K562 (cell line): ENCODE data around the gene ABCF3. TPM values are rescaled to one million over a fixed set of nuclear protein-coding genes. Genes with fewer than 3 reads are reported as not detected.
A peak's percentile ranks its signal among the peaks of the same experiment; 100 is the strongest.

Experiments
- ATAC-seq: fragments of 200-7000 bp; cut with Tn5 transposase; 3 replicates; pipeline ENCODE4 v1.9.1; 2020; ENCODE audit warnings: moderate library complexity
- BruUV-seq: library from RNA; stranded (reverse); fragments of 400-500 nt; replicated peaks from 2 replicates; lab custom pipeline; 2021; lab: Mats Ljungman, UMichigan
- CTCF ChIA-PET: fragments of 300-600 bp; formaldehyde crosslinking; extraction: SDS; loops from one replicate; lab custom pipeline; 2021; ENCODE audit warnings: low intra/inter-chr PET ratio; lab: Yijun Ruan, JAX
- POLR2A ChIA-PET: fragments of 300-600, 350-650 bp; sonication (Branson Sonifier 250); formaldehyde crosslinking; extraction: SDS; loops from one replicate; lab custom pipeline; 2021; ENCODE audit warnings: antibody characterized with exemption, inconsistent platforms; lab: Yijun Ruan, JAX
- DNase-seq, 4 experiments: peaks; one replicate each; pipeline versions ENCODE4 v3.0.0 to v3.0.0-alpha.2; 2011 to 2018; ENCODE audit warnings: low spot score in 3 of 4, mixed read lengths in 3 of 4; ENCODE audit errors: extremely low read depth in 1 of 4
- FAIRE-seq: peaks from 2 replicates; lab custom pipeline; 2011; peaks lifted over from hg19 to GRCh38; lab: Jason Lieb, UNC
- H2AFZ ChIP-seq: 2 replicates; pipeline ENCODE4 v1.6.0; 2011; ENCODE audit warnings: low read depth, low read length, control low read depth, inconsistent platforms
- H3K27ac ChIP-seq: fragments of 200-600 bp; 3 replicates; pipeline ENCODE4 v1.8.0; 2011; ENCODE audit warnings: low read depth, mild to moderate bottlenecking, control low read depth, inconsistent platforms, low read length, moderate library complexity, mixed read lengths; ENCODE audit errors: extremely low read depth
- H3K27me3 ChIP-seq, 2 experiments: fragments of 300-600 bp in 1 of 2; 2 replicates in 1 of 2; 3 replicates in 1 of 2; pipeline versions ENCODE4 v1.6.0 to v1.8.0; 2011; ENCODE audit warnings: inconsistent platforms in 2 of 2, low read length in 2 of 2, mild to moderate bottlenecking in 1 of 2, mixed read lengths in 1 of 2, moderate library complexity in 1 of 2; ENCODE audit not compliant: control insufficient read depth in 2 of 2, insufficient read depth in 2 of 2
- H3K36me3 ChIP-seq: fragments of 300-600 bp; 3 replicates; pipeline ENCODE4 v1.8.0; 2011; ENCODE audit warnings: mild to moderate bottlenecking, low read length, inconsistent platforms; ENCODE audit not compliant: control insufficient read depth, insufficient read depth
- H3K4me1 ChIP-seq, 2 experiments: fragments of 200-600 bp in 1 of 2; replicated peaks in 1 of 2; 2 replicates in 1 of 2; 3 replicates in 1 of 2; pipeline versions ENCODE4 v1.5.1 to v1.8.0; 2011; ENCODE audit warnings: inconsistent platforms in 2 of 2, low read length in 2 of 2, mild to moderate bottlenecking in 1 of 2, mixed read lengths in 1 of 2, moderate library complexity in 1 of 2; ENCODE audit not compliant: control insufficient read depth in 2 of 2, insufficient read depth in 2 of 2
- H3K4me2 ChIP-seq: 2 replicates; pipeline ENCODE4 v1.6.1; 2011; ENCODE audit warnings: low read length, control low read depth, inconsistent platforms, mixed read lengths; ENCODE audit not compliant: insufficient read depth
- H3K4me3 ChIP-seq: fragments of 200-600 bp; sonication (generic), shearing (Covaris generic); 2 replicates; pipeline ENCODE4 v1.5.1; 2016; ENCODE audit warnings: control low read depth, inconsistent platforms
- H3K79me2 ChIP-seq: fragments of 200-600 bp; 3 replicates; pipeline ENCODE4 v1.8.0; 2011; ENCODE audit warnings: low read length, inconsistent platforms; ENCODE audit not compliant: control insufficient read depth, insufficient read depth
- H3K9ac ChIP-seq, 2 experiments: 2 replicates each; pipeline versions ENCODE4 v1.6.0 to v1.6.1; 2011; ENCODE audit warnings: low read depth in 2 of 2, low read length in 2 of 2, control low read depth in 1 of 2, inconsistent platforms in 1 of 2, mild to moderate bottlenecking in 1 of 2, mixed read lengths in 1 of 2; ENCODE audit not compliant: insufficient read depth in 1 of 2
- H3K9me1 ChIP-seq: one replicate; pipeline ENCODE4 v1.6.0; 2011; ENCODE audit warnings: inconsistent platforms, mild to moderate bottlenecking, low read length, moderate library complexity; ENCODE audit not compliant: control insufficient read depth, insufficient read depth
- H3K9me3 ChIP-seq: replicated peaks from 2 replicates; pipeline ENCODE4 v1.5.1; 2011; ENCODE audit warnings: low read depth, low read length, inconsistent platforms; ENCODE audit not compliant: control insufficient read depth, insufficient read depth
- H4K20me1 ChIP-seq: replicated peaks from 2 replicates; pipeline ENCODE4 v1.6.1; 2011; ENCODE audit warnings: low read length, inconsistent platforms, mixed read lengths; ENCODE audit not compliant: control insufficient read depth, insufficient read depth
- ARID2 ChIP-seq: fragments of 450-650 bp; IDR thresholded peaks from 2 replicates; pipeline ENCODE4 v1.6.1; 2017; ENCODE audit warnings: antibody characterized with exemption, mild to moderate bottlenecking
- ETV1 ChIP-seq: fragments of 450-650 bp; conservative IDR thresholded peaks from 2 replicates; pipeline ENCODE4 v1.6.1; 2016; ENCODE audit warnings: missing genetic modification characterization, control low read depth, low read depth, missing compliant biosample characterization
- HES1 ChIP-seq: fragments of 450-650 bp; IDR thresholded peaks from 2 replicates; pipeline ENCODE4 v1.6.1; 2016; ENCODE audit warnings: low read depth, mild to moderate bottlenecking, moderate library complexity
- HIVEP1 ChIP-seq: fragments of 250-450 bp; sonication (Bioruptor Pico); IDR thresholded peaks from 2 replicates; pipeline ENCODE4 v1.4.0; 2020; ENCODE audit warnings: mild to moderate bottlenecking
- PHTF2 ChIP-seq: fragments of 250-450 bp; sonication (Bioruptor Pico); IDR thresholded peaks from 2 replicates; pipeline ENCODE4 v1.5.0; 2021; ENCODE audit warnings: mild to moderate bottlenecking
- RHOXF2B ChIP-seq: fragments of 250-450 bp; sonication (Bioruptor Pico); conservative IDR thresholded peaks from 2 replicates; pipeline ENCODE4 v1.5.1; 2021
- SIX5 ChIP-seq, 2 experiments: IDR thresholded peaks; 2 replicates each; pipeline ENCODE4 v1.6.1; 2011; ENCODE audit warnings: low read length in 2 of 2, borderline replicate concordance in 1 of 2, low read depth in 1 of 2, mild to moderate bottlenecking in 1 of 2, moderate library complexity in 1 of 2; ENCODE audit not compliant: insufficient read depth in 1 of 2
- SRSF3 ChIP-seq: fragments of 200-400 bp; formaldehyde crosslinking; IDR thresholded peaks from 2 replicates; pipeline ENCODE4 v1.6.1; 2016; ENCODE audit warnings: mild to moderate bottlenecking, low read length, moderate library complexity; ENCODE audit not compliant: insufficient read depth
- ZNF79 ChIP-seq: fragments of 250-450 bp; sonication (Bioruptor Pico); IDR thresholded peaks from 2 replicates; pipeline ENCODE4 v1.4.0; 2020; ENCODE audit warnings: low read depth, mild to moderate bottlenecking, moderate library complexity
- WGBS: fragments of 100-300 bp; shearing (Covaris generic); methylation state at CpG from one replicate; pipeline ENCODE4 v1.1.6; 2016; ENCODE audit warnings: low coverage, mixed read lengths; ENCODE audit not compliant: insufficient coverage; ENCODE audit errors: missing lambda C conversion rate; 5-methylcytosine and 5-hydroxymethylcytosine counted together
- in situ Hi-C: fragments of 300-500 bp; cut with MboI; formaldehyde crosslinking; loops from 4 replicates; pipeline ENCODE4 v1.15.0; 2018; ENCODE audit warnings: inconsistent platforms, mixed read lengths
- intact Hi-C: fragments of 100-400 bp; cut with micrococcal nuclease; formaldehyde crosslinking; loops from 2 replicates; pipeline ENCODE4 v1.14.2; 2022
- polyA plus RNA-seq, 8 experiments: library from polyadenylated mRNA; depleted of rRNA in 4 of 8; stranded (reverse) in 5 of 8; unstranded in 3 of 8; fragments of >200 nt; fragmentation: Nextera tagmentation in 2 of 8; fragmentation: Illumina TruSeq in 1 of 8; extraction: Ambion mirVana in 2 of 8; extraction: Trizol in 1 of 8; gene quantifications; 2 replicates each; pipeline versions ENCODE4 v1.2.1 to v1.2.3, GENCODE V29; 2011 to 2014; ENCODE audit warnings: inconsistent platforms in 1 of 8, missing spikeins in 1 of 8
- total RNA-seq, 7 experiments: library from RNA; depleted of rRNA in 6 of 7; stranded (reverse); fragments of >200 nt in 6 of 7; fragmentation: Illumina TruSeq in 2 of 7; extraction: Trizol in 2 of 7; gene quantifications; 2 replicates each; pipeline versions ENCODE4 v1.2.1 to v1.2.3, GENCODE V29; 2011 to 2021; ENCODE audit warnings: low replicate concordance in 1 of 7
- TF ChIP-seq, protein P1 (sequence below), 2 experiments: fragments of 450-650 bp in 1 of 2; sonication (generic) in 1 of 2; formaldehyde crosslinking; conservative IDR thresholded peaks; 2 replicates each; pipeline versions ENCODE4 v1.4.0 to v1.8.1; 2020 to 2022; ENCODE audit warnings: mild to moderate bottlenecking in 1 of 2, missing genetic modification reagents in 1 of 2
- TF ChIP-seq, protein P2 (sequence below): sonication (generic); formaldehyde crosslinking; IDR thresholded peaks from 2 replicates; pipeline ENCODE4 v1.8.1; 2022; ENCODE audit warnings: missing genetic modification reagents
- TF ChIP-seq, protein P3 (sequence below): fragments of 450-650 bp; formaldehyde crosslinking; IDR thresholded peaks from 2 replicates; pipeline ENCODE4 v1.4.0; 2020; ENCODE audit warnings: mild to moderate bottlenecking, moderate library complexity
- TF ChIP-seq, protein P4 (sequence below): fragments of 250-450 bp; sonication (Bioruptor Pico); IDR thresholded peaks from 2 replicates; pipeline ENCODE4 v1.4.0; 2020

Gene ABCF3
- total and polyA plus RNA-seq, 9 of the 15 experiments (the other 6 are each of a cell fraction or from before 2014, with no cell fraction given), result 6.7 to 77.9 (median 45.1) TPM

- POLR2A ChIA-PET, result interaction anchor here (0.5 to 1.6 kb wide), 2 partner anchors 12 to 32 kb away, joined by 3 to 4 read pairs; no protein-coding TSS in a partner anchor
- intact Hi-C loops (no loop called here), in situ Hi-C loops (no loop called here)
- no peak overlapping the region for H2AFZ ChIP-seq
- H3K9ac ChIP-seq, result no peak overlapping the region
- H3K4me2 ChIP-seq, result no peak overlapping the region
- ATAC-seq, result no peak
- peaks cover 0 to 4% of the 10 kb centered on the region in 2 experiments; a peak in 2 of 5 replicates for H3K4me1 ChIP-seq
- no peak overlapping the region for H3K4me3 ChIP-seq
- BruUV-seq, result no TSS peak
- H4K20me1 ChIP-seq, result no peaks in the 10 kb centered on the region
- no peak for FAIRE-seq
- peaks cover 2% of the 10 kb centered on the region for H3K9me1 ChIP-seq
- H3K27me3 ChIP-seq, result no peaks in the 10 kb centered on the region; a peak in 1 of 5 replicates
- CTCF ChIA-PET, result no interaction called here
- 97% methylated on average over 10 of the region's 10 CpGs for WGBS
- DNase-seq, result peak in 1 of 4 experiments; percentile 3
- peaks cover 86% of the 10 kb centered on the region for H3K36me3 ChIP-seq
- H3K9me3 ChIP-seq, result no peaks in the 10 kb centered on the region
- H3K27ac ChIP-seq, result no peak overlapping the region
- H3K79me2 ChIP-seq, result peaks cover 31% of the 10 kb centered on the region
- TF ChIP-seq, protein P1, sequence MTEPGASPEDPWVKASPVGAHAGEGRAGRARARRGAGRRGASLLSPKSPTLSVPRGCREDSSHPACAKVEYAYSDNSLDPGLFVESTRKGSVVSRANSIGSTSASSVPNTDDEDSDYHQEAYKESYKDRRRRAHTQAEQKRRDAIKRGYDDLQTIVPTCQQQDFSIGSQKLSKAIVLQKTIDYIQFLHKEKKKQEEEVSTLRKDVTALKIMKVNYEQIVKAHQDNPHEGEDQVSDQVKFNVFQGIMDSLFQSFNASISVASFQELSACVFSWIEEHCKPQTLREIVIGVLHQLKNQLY (CRISPR knock-in tag; conservative IDR thresholded peaks at IDR 0.05), result no peak
- no peak for TF ChIP-seq SIX5 (IDR thresholded peaks at IDR 0.05; ENCODE audit: borderline replicate concordance in 1 of 2, insufficient read depth in 1 of 2, low read depth in 1 of 2, low read length in 2 of 2)
- TF ChIP-seq PHTF2 (CRISPR knock-in tag), result no peak
- TF ChIP-seq ARID2, result no peak
- TF ChIP-seq HIVEP1, result no peak
- no peak for TF ChIP-seq SRSF3
- TF ChIP-seq, protein P2, sequence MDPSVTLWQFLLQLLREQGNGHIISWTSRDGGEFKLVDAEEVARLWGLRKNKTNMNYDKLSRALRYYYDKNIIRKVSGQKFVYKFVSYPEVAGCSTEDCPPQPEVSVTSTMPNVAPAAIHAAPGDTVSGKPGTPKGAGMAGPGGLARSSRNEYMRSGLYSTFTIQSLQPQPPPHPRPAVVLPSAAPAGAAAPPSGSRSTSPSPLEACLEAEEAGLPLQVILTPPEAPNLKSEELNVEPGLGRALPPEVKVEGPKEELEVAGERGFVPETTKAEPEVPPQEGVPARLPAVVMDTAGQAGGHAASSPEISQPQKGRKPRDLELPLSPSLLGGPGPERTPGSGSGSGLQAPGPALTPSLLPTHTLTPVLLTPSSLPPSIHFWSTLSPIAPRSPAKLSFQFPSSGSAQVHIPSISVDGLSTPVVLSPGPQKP, result no peak
- TF ChIP-seq ZNF79 (CRISPR knock-in tag), result no peak
- TF ChIP-seq, protein P3, sequence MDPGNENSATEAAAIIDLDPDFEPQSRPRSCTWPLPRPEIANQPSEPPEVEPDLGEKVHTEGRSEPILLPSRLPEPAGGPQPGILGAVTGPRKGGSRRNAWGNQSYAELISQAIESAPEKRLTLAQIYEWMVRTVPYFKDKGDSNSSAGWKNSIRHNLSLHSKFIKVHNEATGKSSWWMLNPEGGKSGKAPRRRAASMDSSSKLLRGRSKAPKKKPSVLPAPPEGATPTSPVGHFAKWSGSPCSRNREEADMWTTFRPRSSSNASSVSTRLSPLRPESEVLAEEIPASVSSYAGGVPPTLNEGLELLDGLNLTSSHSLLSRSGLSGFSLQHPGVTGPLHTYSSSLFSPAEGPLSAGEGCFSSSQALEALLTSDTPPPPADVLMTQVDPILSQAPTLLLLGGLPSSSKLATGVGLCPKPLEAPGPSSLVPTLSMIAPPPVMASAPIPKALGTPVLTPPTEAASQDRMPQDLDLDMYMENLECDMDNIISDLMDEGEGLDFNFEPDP (CRISPR knock-in tag), result no peak
- TF ChIP-seq, protein P4, sequence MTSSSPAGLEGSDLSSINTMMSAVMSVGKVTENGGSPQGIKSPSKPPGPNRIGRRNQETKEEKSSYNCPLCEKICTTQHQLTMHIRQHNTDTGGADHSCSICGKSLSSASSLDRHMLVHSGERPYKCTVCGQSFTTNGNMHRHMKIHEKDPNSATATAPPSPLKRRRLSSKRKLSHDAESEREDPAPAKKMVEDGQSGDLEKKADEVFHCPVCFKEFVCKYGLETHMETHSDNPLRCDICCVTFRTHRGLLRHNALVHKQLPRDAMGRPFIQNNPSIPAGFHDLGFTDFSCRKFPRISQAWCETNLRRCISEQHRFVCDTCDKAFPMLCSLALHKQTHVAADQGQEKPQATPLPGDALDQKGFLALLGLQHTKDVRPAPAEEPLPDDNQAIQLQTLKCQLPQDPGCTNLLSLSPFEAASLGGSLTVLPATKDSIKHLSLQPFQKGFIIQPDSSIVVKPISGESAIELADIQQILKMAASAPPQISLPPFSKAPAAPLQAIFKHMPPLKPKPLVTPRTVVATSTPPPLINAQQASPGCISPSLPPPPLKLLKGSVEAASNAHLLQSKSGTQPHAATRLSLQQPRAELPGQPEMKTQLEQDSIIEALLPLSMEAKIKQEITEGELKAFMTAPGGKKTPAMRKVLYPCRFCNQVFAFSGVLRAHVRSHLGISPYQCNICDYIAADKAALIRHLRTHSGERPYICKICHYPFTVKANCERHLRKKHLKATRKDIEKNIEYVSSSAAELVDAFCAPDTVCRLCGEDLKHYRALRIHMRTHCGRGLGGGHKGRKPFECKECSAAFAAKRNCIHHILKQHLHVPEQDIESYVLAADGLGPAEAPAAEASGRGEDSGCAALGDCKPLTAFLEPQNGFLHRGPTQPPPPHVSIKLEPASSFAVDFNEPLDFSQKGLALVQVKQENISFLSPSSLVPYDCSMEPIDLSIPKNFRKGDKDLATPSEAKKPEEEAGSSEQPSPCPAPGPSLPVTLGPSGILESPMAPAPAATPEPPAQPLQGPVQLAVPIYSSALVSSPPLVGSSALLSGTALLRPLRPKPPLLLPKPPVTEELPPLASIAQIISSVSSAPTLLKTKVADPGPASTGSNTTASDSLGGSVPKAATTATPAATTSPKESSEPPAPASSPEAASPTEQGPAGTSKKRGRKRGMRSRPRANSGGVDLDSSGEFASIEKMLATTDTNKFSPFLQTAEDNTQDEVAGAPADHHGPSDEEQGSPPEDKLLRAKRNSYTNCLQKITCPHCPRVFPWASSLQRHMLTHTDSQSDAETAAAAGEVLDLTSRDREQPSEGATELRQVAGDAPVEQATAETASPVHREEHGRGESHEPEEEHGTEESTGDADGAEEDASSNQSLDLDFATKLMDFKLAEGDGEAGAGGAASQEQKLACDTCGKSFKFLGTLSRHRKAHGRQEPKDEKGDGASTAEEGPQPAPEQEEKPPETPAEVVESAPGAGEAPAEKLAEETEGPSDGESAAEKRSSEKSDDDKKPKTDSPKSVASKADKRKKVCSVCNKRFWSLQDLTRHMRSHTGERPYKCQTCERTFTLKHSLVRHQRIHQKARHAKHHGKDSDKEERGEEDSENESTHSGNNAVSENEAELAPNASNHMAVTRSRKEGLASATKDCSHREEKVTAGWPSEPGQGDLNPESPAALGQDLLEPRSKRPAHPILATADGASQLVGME, result no peak
- no peak for TF ChIP-seq ETV1 (tag)
- no peak for TF ChIP-seq HES1
- TF ChIP-seq RHOXF2B, result no peak
Observed at GRCh38 chr3:184140436-184140835, 45.6 kb upstream of the ABCF3 start.
